ENCODE data around the gene CNGA2. TPM values are rescaled to one million over a fixed set of nuclear protein-coding genes. Genes with fewer than 3 reads are reported as not detected.

Gene CNGA2
- not detected for total RNA-seq
- polyA plus RNA-seq = not detected
- not detected for total RNA-seq

- Mint-ChIP-seq H3K4me3 (no peak within 1 kb of the TSS), H3K9me3 (peaks cover 0 to 1% (median 0%) of the 10 kb centered on the region in 11 donors), H3K4me1 (no peaks in the 10 kb centered on the region), H3K36me3 (no peaks in the 10 kb centered on the region), H3K27ac (no peak within 1 kb of the TSS), H3K27me3 (peaks cover 0 to 11% (median 5%) of the 10 kb centered on the region in 5 donors)
- Histone ChIP-seq H3K27me3 (ENCODE audit: control insufficient read depth in 2 of 2, insufficient read depth in 2 of 2, low read length in 2 of 2) (no peaks in the 10 kb centered on the region), H3K36me3 (ENCODE audit: control insufficient read depth in 2 of 3, insufficient read depth in 3 of 3, low read length in 3 of 3) (no peaks in the 10 kb centered on the region), H3K27ac (ENCODE audit: low read depth, low read length) (no peak within 1 kb of the TSS), H3K4me1 (ENCODE audit: control insufficient read depth in 2 of 2, insufficient read depth in 2 of 2, low read length in 2 of 2) (no peaks in the 10 kb centered on the region), H3K9me3 (ENCODE audit: control insufficient read depth in 2 of 3, low read length in 3 of 3) (no peaks in the 10 kb centered on the region), H3K4me3 (ENCODE audit: low read length) (no peak within 1 kb of the TSS)
- intact Hi-C loops (cut with micrococcal nuclease) = no loop called here
- CTCF ChIA-PET = no interaction called here
- POLR2A ChIA-PET = no interaction called here
- ATAC-seq (no peak), DNase-seq (no peak)
Observed at GRCh38 chrX:151734446-151734845, at the start of gene CNGA2. Gene CNGA2 (plus strand): TSS chrX:151734746. CDS start chrX:151738484, 3,738 bp downstream.

GRCh38 chrX:151687635-151688034 is 46.9 kb upstream of the CNGA2 start:
- POLR2A ChIA-PET = no interaction called here
- no peak for DNase-seq
- Mint-ChIP-seq H3K36me3 (no peaks in the 10 kb centered on the region), H3K9me3 (peaks cover 0 to 2% (median 0%) of the 10 kb centered on the region in 11 donors), H3K27ac (no peak overlapping the region), H3K4me3 (no peak overlapping the region), H3K4me1 (peaks cover 0 to 7% (median 0%) of the 10 kb centered on the region in 7 donors), H3K27me3 (peaks cover 0 to 13% (median 8%) of the 10 kb centered on the region in 5 donors)
- H3K4me3 ChIP-seq (ENCODE audit: low read length) = no peak overlapping the region
- H3K4me1 ChIP-seq (ENCODE audit: control insufficient read depth in 2 of 2, insufficient read depth in 2 of 2, low read length in 2 of 2) = no peaks in the 10 kb centered on the region
- intact Hi-C loops (cut with micrococcal nuclease) = loop anchor here in 1 of 2 donors (10.0 kb wide), 1 partner anchor 1733 kb away; no protein-coding TSS in a partner anchor
- CTCF ChIA-PET = no interaction called here
- ATAC-seq = no peak
- no peaks in the 10 kb centered on the region for H3K9me3 ChIP-seq (ENCODE audit: control insufficient read depth in 2 of 3, low read length in 3 of 3)
- H3K27ac ChIP-seq (ENCODE audit: low read depth, low read length) = no peak overlapping the region
- no peaks in the 10 kb centered on the region for H3K36me3 ChIP-seq (ENCODE audit: control insufficient read depth in 2 of 3, insufficient read depth in 3 of 3, low read length in 3 of 3)
- H3K27me3 ChIP-seq (ENCODE audit: control insufficient read depth in 2 of 2, insufficient read depth in 2 of 2, low read length in 2 of 2) = no peaks in the 10 kb centered on the region

GRCh38 chrX:151688695-151689094 is 45.9 kb upstream of the CNGA2 start:
- H3K4me1 Mint-ChIP-seq = peaks cover 0 to 5% (median 0%) of the 10 kb centered on the region in 7 donors
- peaks cover 3 to 12% (median 7%) of the 10 kb centered on the region in 5 donors for H3K27me3 Mint-ChIP-seq
- no peak overlapping the region for H3K27ac ChIP-seq (ENCODE audit: low read depth, low read length)
- no peak overlapping the region for H3K4me3 Mint-ChIP-seq
- ChIA-PET CTCF (no interaction called here), POLR2A (no interaction called here)
- no peaks in the 10 kb centered on the region for H3K36me3 ChIP-seq (ENCODE audit: control insufficient read depth in 2 of 3, insufficient read depth in 3 of 3, low read length in 3 of 3)
- H3K27me3 ChIP-seq (ENCODE audit: control insufficient read depth in 2 of 2, insufficient read depth in 2 of 2, low read length in 2 of 2) = no peaks in the 10 kb centered on the region
- intact Hi-C loops (cut with micrococcal nuclease) = loop anchor here in 1 of 2 donors (10.0 kb wide), 1 partner anchor 1734 kb away; no protein-coding TSS in a partner anchor
- H3K4me3 ChIP-seq (ENCODE audit: low read length) = no peak overlapping the region
- H3K4me1 ChIP-seq (ENCODE audit: control insufficient read depth in 2 of 2, insufficient read depth in 2 of 2, low read length in 2 of 2) = no peaks in the 10 kb centered on the region
- no peak for ATAC-seq
- no peak overlapping the region for H3K27ac Mint-ChIP-seq
- peaks cover 0 to 1% (median 0%) of the 10 kb centered on the region in 11 donors for H3K9me3 Mint-ChIP-seq
- no peaks in the 10 kb centered on the region for H3K36me3 Mint-ChIP-seq
- H3K9me3 ChIP-seq (ENCODE audit: control insufficient read depth in 2 of 3, low read length in 3 of 3) = no peaks in the 10 kb centered on the region
- no peak for DNase-seq

DNA sequence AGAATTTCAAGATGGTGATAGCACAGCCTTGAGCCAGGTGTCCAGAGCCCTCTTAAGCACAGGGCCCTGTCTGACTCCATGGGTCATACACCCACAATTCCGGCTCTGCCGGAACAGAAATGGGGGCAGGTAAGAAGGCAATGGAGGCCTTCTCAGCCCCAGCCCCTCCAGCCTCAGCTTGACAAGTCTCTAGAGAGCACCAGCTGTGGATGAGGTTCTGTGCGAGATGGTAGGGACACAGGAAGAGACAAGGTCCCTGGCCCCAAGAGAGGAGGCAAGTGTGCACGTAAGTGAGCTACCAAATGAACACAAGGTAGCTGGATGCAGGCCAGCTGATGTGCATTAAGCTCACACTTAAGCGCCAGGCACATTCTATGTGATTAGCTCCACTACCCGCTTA is 41.7 kb upstream of the CNGA2 start:
- intact Hi-C loops (cut with micrococcal nuclease) = no loop called here
- no peak overlapping the region for H3K4me3 ChIP-seq (ENCODE audit: low read length)
- DNase-seq (no peak), ATAC-seq (no peak)
- ChIA-PET POLR2A (no interaction called here), CTCF (no interaction called here)
- Mint-ChIP-seq H3K36me3 (no peaks in the 10 kb centered on the region), H3K27ac (no peak overlapping the region), H3K27me3 (peaks cover 10 to 22% (median 19%) of the 10 kb centered on the region in 5 donors), H3K4me1 (peaks cover 0 to 5% (median 0%) of the 10 kb centered on the region in 7 donors), H3K9me3 (peaks cover 0 to 2% (median 0%) of the 10 kb centered on the region in 11 donors), H3K4me3 (no peak overlapping the region)
- no peaks in the 10 kb centered on the region for H3K4me1 ChIP-seq (ENCODE audit: control insufficient read depth in 2 of 2, insufficient read depth in 2 of 2, low read length in 2 of 2)
- H3K27ac ChIP-seq (ENCODE audit: low read depth, low read length) = no peak overlapping the region
- H3K36me3 ChIP-seq (ENCODE audit: control insufficient read depth in 2 of 3, insufficient read depth in 3 of 3, low read length in 3 of 3) = no peaks in the 10 kb centered on the region
- no peaks in the 10 kb centered on the region for H3K27me3 ChIP-seq (ENCODE audit: control insufficient read depth in 2 of 2, insufficient read depth in 2 of 2, low read length in 2 of 2)
- no peaks in the 10 kb centered on the region for H3K9me3 ChIP-seq (ENCODE audit: control insufficient read depth in 2 of 3, low read length in 3 of 3)

- Histone ChIP-seq H3K9me3 (ENCODE audit: control insufficient read depth in 2 of 3, low read length in 3 of 3) (no peaks in the 10 kb centered on the region), H3K4me3 (ENCODE audit: low read length) (no peak overlapping the region), H3K27me3 (ENCODE audit: control insufficient read depth in 2 of 2, insufficient read depth in 2 of 2, low read length in 2 of 2) (no peaks in the 10 kb centered on the region), H3K4me1 (ENCODE audit: control insufficient read depth in 2 of 2, insufficient read depth in 2 of 2, low read length in 2 of 2) (no peaks in the 10 kb centered on the region), H3K36me3 (ENCODE audit: control insufficient read depth in 2 of 3, insufficient read depth in 3 of 3, low read length in 3 of 3) (no peaks in the 10 kb centered on the region), H3K27ac (ENCODE audit: low read depth, low read length) (no peak overlapping the region)
- Mint-ChIP-seq H3K9me3 (peaks cover 0 to 2% (median 0%) of the 10 kb centered on the region in 11 donors), H3K27me3 (peaks cover 10 to 22% (median 19%) of the 10 kb centered on the region in 5 donors), H3K4me1 (peaks cover 0 to 5% (median 0%) of the 10 kb centered on the region in 7 donors), H3K36me3 (no peaks in the 10 kb centered on the region), H3K4me3 (no peak overlapping the region), H3K27ac (no peak overlapping the region)
- no peak for DNase-seq
- no peak for ATAC-seq
- intact Hi-C loops (cut with micrococcal nuclease) = no loop called here
- POLR2A ChIA-PET = no interaction called here
- CTCF ChIA-PET = no interaction called here
Observed at GRCh38 chrX:151694121-151694520, 40.4 kb upstream of the CNGA2 start.

GRCh38 chrX:151694661-151695582 is 39.6 kb upstream of the CNGA2 start, which contains the start of gene PRRG3:
Gene PRRG3 (plus strand): TSS chrX:151695458. CDS start chrX:151698815, 3,357 bp downstream.
- H3K9me3 Mint-ChIP-seq = peaks cover 0 to 2% (median 0%) of the 10 kb centered on the region in 11 donors
- H3K4me1 Mint-ChIP-seq = peaks cover 0 to 5% (median 0%) of the 10 kb centered on the region in 7 donors
- no peaks in the 10 kb centered on the region for H3K4me1 ChIP-seq (ENCODE audit: control insufficient read depth in 2 of 2, insufficient read depth in 2 of 2, low read length in 2 of 2)
- POLR2A ChIA-PET = no interaction called here
- no peak within 1 kb of the TSS for H3K4me3 ChIP-seq (ENCODE audit: low read length)
- no peaks in the 10 kb centered on the region for H3K36me3 Mint-ChIP-seq
- no peaks in the 10 kb centered on the region for H3K36me3 ChIP-seq (ENCODE audit: control insufficient read depth in 2 of 3, insufficient read depth in 3 of 3, low read length in 3 of 3)
- no peaks in the 10 kb centered on the region for H3K27me3 ChIP-seq (ENCODE audit: control insufficient read depth in 2 of 2, insufficient read depth in 2 of 2, low read length in 2 of 2)
- DNase-seq (no peak), ATAC-seq (no peak)
- no peaks in the 10 kb centered on the region for H3K9me3 ChIP-seq (ENCODE audit: control insufficient read depth in 2 of 3, low read length in 3 of 3)
- H3K27ac ChIP-seq (ENCODE audit: low read depth, low read length) = no peak within 1 kb of the TSS
- CTCF ChIA-PET = no interaction called here
- no peak within 1 kb of the TSS for H3K27ac Mint-ChIP-seq
- intact Hi-C loops (cut with micrococcal nuclease) = no loop called here
- H3K4me3 Mint-ChIP-seq = no peak within 1 kb of the TSS
- H3K27me3 Mint-ChIP-seq = peaks cover 10 to 22% (median 19%) of the 10 kb centered on the region in 5 donors
